HG02623 (cell line): ENCODE measurements around the gene SLC28A2.

ENCODE experiments used
- ATAC-seq: cut with Tn5 transposase; IDR thresholded peaks from one replicate; pipeline ENCODE4 v1.9.1; 2021; ENCODE audit warnings: moderate library complexity; ENCODE audit not compliant: unreplicated experiment

The SLC28A2 gene

DNA sequence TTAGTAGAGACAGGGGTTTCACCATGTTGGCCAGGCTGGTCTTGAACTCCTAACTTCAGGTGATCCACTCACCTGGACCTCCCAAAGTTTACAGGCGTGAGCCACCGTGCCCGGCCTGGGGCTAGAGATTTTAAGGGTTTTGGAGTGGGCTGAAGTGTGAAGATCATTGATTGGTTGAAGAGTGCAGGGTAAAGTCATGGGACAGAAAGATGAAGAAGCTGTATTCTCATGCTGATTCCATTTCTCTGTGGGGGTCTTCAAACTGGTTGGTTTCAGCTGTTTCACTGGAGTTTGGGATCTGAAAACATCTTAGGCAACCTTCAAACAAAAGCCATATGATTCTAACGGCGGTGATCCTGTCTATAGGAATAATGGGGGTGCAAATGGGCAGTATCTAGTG is 74.2 kb downstream of the SLC28A2 start:
- ATAC-seq = no peak

DNA sequence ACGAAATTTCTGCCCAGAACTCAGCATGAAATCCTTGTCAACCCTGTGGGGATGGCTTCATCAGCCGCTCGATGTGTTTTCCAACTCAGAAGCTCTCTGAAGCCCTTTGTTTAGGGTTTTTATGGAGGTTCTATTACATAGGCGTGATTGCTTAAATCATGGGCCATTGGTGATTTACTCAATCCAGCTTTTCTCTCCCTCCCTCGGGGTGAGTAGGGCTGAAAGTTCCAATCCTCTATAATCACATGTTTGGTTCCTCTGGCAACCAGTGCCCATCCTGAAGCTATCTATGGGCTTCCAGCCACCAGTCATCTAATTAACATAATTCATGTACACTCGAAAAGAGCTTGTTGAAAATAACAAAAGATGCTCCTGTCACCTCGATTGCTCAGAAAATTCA is 74.7 kb downstream of the SLC28A2 start:
- ATAC-seq = no peak
